ENCODE measurements around the gene SOX1.

Gene SOX1

DNA sequence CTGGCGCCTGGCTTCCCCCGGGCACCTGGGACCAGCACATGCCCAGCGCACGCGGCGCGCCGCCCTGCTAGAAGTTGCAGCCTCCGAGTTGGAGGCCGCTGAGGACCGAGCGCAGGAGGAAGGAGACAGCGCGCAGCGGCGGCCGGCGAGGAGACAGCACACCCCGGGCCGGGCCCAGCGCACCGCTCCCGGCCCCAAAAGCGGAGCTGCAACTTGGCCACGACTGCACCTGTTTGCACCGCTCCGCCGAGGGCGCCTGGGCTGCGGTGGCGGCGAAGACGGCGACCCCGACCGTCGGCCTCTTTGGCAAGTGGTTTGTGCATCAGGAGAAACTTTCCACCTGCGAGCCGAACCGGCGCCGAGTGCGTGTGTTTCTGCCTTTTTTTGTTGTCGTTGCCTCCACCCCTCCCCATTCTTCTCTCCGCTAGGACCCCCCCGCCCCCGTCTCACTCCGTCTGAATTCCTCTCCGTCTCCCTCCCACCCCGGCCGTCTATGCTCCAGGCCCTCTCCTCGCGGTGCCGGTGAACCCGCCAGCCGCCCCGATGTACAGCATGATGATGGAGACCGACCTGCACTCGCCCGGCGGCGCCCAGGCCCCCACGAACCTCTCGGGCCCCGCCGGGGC lies at the start of gene SOX1:
Gene SOX1 (plus strand): TSS at position 34 of the 626 bp plus-strand sequence. CDS start 510 bp downstream, at position 544.
- Histone ChIP-seq H3K79me2 (ENCODE audit: low read length) (no peaks in the 10 kb centered on the region), H3K4me2 (ENCODE audit: low read depth, low read length) (no peak within 1 kb of the TSS), H3K4me3 (ENCODE audit: low read length) (no peak within 1 kb of the TSS), H3K9ac (ENCODE audit: low read length) (no peak within 1 kb of the TSS), H3K9me2 (replicated peaks; ENCODE audit: insufficient read depth, low read length) (no peaks in the 10 kb centered on the region), H2AFZ (ENCODE audit: low read length) (no peak within 1 kb of the TSS), H3K36me3 (replicated peaks; ENCODE audit: insufficient read depth, low read length) (no peaks in the 10 kb centered on the region), H3K4me1 (ENCODE audit: low read length) (no peaks in the 10 kb centered on the region), H3K27me3 (replicated peaks; ENCODE audit: insufficient read depth, low read length) (no peaks in the 10 kb centered on the region), H3K9me3 (replicated peaks; ENCODE audit: insufficient read depth, low read length) (no peaks in the 10 kb centered on the region), H3F3A (ENCODE audit: insufficient read depth, low read length) (no peaks in the 10 kb centered on the region), H4K20me1 (ENCODE audit: insufficient read depth, low read length) (no peaks in the 10 kb centered on the region), H3K27ac (ENCODE audit: low read length) (no peak within 1 kb of the TSS)
- DNase-seq: no peak
- TF ChIP-seq EZH2 (optimal IDR thresholded peaks at IDR 0.05; ENCODE audit: low read depth, low read length): no peak
- no peak for TF ChIP-seq EZH2phosphoT487 (IDR thresholded peaks at IDR 0.05; ENCODE audit: low read length)
- TF ChIP-seq, protein P1, sequence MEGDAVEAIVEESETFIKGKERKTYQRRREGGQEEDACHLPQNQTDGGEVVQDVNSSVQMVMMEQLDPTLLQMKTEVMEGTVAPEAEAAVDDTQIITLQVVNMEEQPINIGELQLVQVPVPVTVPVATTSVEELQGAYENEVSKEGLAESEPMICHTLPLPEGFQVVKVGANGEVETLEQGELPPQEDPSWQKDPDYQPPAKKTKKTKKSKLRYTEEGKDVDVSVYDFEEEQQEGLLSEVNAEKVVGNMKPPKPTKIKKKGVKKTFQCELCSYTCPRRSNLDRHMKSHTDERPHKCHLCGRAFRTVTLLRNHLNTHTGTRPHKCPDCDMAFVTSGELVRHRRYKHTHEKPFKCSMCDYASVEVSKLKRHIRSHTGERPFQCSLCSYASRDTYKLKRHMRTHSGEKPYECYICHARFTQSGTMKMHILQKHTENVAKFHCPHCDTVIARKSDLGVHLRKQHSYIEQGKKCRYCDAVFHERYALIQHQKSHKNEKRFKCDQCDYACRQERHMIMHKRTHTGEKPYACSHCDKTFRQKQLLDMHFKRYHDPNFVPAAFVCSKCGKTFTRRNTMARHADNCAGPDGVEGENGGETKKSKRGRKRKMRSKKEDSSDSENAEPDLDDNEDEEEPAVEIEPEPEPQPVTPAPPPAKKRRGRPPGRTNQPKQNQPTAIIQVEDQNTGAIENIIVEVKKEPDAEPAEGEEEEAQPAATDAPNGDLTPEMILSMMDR (IDR thresholded peaks at IDR 0.05; ENCODE audit: low read length): no peak

DNA sequence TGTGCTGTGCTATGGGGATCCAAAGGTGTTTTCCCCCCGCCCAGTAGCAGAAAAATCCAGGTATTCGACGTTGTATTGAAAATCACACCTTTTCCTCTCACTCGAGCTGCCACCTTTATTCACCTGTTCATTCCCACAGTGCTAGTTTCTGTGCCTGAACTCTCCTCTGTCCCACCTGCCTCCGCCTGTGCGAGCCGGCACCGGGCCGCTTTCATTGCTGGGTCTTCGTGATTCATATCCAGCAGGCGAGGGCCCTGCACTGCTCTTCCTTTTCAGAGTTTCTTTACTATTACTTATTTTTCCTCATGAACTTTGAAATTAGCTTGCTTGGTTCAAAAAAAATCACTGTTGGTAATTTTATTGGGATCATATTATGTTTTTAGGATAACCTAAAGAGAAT lies 42.4 kb upstream of the SOX1 start:
- Histone ChIP-seq H3K4me1 (ENCODE audit: low read length) (no peaks in the 10 kb centered on the region), H3F3A (ENCODE audit: insufficient read depth, low read length) (no peaks in the 10 kb centered on the region)
- TF ChIP-seq EZH2 (optimal IDR thresholded peaks at IDR 0.05; ENCODE audit: low read depth, low read length): no peak
- TF ChIP-seq EZH2phosphoT487 (IDR thresholded peaks at IDR 0.05; ENCODE audit: low read length): no peak
- TF ChIP-seq, protein P1 (IDR thresholded peaks at IDR 0.05; ENCODE audit: low read length): no peak

GRCh38 chr13:112027250-112027649 lies 39.7 kb upstream of the SOX1 start:
- Histone ChIP-seq H3K9me3 (replicated peaks; ENCODE audit: insufficient read depth, low read length) (no peaks in the 10 kb centered on the region), H4K20me1 (ENCODE audit: insufficient read depth, low read length) (no peaks in the 10 kb centered on the region), H3F3A (ENCODE audit: insufficient read depth, low read length) (no peaks in the 10 kb centered on the region), H2AFZ (ENCODE audit: low read length) (no peak overlapping the region), H3K27me3 (replicated peaks; ENCODE audit: insufficient read depth, low read length) (no peaks in the 10 kb centered on the region), H3K4me1 (ENCODE audit: low read length) (no peaks in the 10 kb centered on the region), H3K27ac (ENCODE audit: low read length) (no peak overlapping the region), H3K9me2 (replicated peaks; ENCODE audit: insufficient read depth, low read length) (no peaks in the 10 kb centered on the region), H3K36me3 (replicated peaks; ENCODE audit: insufficient read depth, low read length) (no peaks in the 10 kb centered on the region), H3K9ac (ENCODE audit: low read length) (no peak overlapping the region), H3K4me2 (ENCODE audit: low read depth, low read length) (no peak overlapping the region), H3K79me2 (ENCODE audit: low read length) (no peaks in the 10 kb centered on the region), H3K4me3 (ENCODE audit: low read length) (no peak overlapping the region)
- TF ChIP-seq, protein P1 (IDR thresholded peaks at IDR 0.05; ENCODE audit: low read length): no peak
- no peak for TF ChIP-seq EZH2 (optimal IDR thresholded peaks at IDR 0.05; ENCODE audit: low read depth, low read length)
- no peak for TF ChIP-seq EZH2phosphoT487 (IDR thresholded peaks at IDR 0.05; ENCODE audit: low read length)
- DNase-seq: no peak

More for the DNA sequence above, 42.4 kb upstream of the SOX1 start:
- Histone ChIP-seq H3K9ac (ENCODE audit: low read length) (no peak overlapping the region), H3K79me2 (ENCODE audit: low read length) (no peaks in the 10 kb centered on the region), H3K36me3 (replicated peaks; ENCODE audit: insufficient read depth, low read length) (no peaks in the 10 kb centered on the region), H3K9me3 (replicated peaks; ENCODE audit: insufficient read depth, low read length) (no peaks in the 10 kb centered on the region), H2AFZ (ENCODE audit: low read length) (no peak overlapping the region), H3K27ac (ENCODE audit: low read length) (no peak overlapping the region), H3K27me3 (replicated peaks; ENCODE audit: insufficient read depth, low read length) (no peaks in the 10 kb centered on the region), H4K20me1 (ENCODE audit: insufficient read depth, low read length) (no peaks in the 10 kb centered on the region), H3K4me2 (ENCODE audit: low read depth, low read length) (no peak overlapping the region), H3K4me3 (ENCODE audit: low read length) (no peak overlapping the region), H3K9me2 (replicated peaks; ENCODE audit: insufficient read depth, low read length) (no peaks in the 10 kb centered on the region)
- no peak for DNase-seq
